NB4 (cell line): ENCODE data around the gene ZNF746.

Experiments used
- DNase-seq: peaks from one replicate; pipeline ENCODE4 v3.0.0; 2010; ENCODE audit warnings: low read depth
- H3K4me3 ChIP-seq: one replicate; pipeline ENCODE4 v1.5.1; 2011; ENCODE audit warnings: mild to moderate bottlenecking, low read depth, low read length, moderate library complexity
- CTCF ChIP-seq: IDR thresholded peaks from one replicate; pipeline ENCODE4 v1.5.1; 2012; ENCODE audit warnings: low read depth, low read length
- MAX ChIP-seq: IDR thresholded peaks from 2 replicates; pipeline ENCODE4 v1.6.1; 2011; ENCODE audit warnings: low read depth, low read length
- MYC ChIP-seq: IDR thresholded peaks from 2 replicates; pipeline ENCODE4 v1.6.1; 2011; ENCODE audit warnings: low read depth, low read length
- POLR2A ChIP-seq: IDR thresholded peaks from 2 replicates; pipeline ENCODE4 v1.6.1; 2011; ENCODE audit warnings: mild to moderate bottlenecking; ENCODE audit not compliant: insufficient read length; ENCODE audit errors: extremely low read depth

ZNF746 gene

DNA sequence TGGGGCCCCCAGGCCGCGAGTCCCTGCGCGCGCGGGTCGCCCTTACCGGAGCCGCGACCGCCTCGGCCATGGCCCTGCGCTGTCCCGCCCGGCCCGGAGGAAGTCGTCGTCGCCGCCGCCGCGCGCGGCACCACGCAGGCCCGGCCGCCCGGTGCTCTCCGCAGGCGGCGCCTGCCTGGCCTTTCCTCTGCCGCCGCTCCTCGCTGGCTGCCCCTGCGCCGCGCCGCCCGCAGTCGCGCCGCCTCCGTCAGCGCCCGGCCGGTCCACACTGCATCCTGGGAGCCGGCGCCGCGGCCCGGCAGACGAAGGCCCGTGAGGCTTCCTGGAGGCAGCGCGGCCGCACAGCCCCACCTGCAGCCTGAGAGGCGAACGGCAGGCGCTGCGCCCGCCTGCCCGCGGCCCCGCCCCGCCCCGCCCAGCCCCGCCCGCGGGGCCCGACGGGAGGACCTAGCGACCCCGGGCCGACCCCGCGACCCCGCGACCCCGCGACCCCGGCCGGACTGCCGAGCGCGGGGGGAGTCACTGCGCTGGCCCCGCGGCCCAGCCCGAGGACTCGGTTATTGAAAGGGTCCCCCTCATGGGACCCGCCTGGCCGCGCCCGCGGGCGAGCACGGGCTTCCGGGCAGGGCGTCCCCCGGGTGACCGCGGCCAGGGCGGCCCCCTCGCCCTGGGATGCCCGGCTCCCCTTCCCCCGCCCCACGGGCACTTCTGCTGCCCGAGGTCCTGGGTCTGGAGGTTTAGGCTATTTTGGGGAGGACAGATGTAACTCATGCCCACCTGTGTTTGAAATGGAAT lies at the start of gene ZNF746:
ZNF746 (minus strand) TSS at position 343 of the 795 bp plus-strand sequence; CDS start at position 70, 273 bp downstream.
- DNase-seq = peak; percentile 93
- TF ChIP-seq MAX (peak; percentile 42; the same call in 1 of the 2 replicates), CTCF (peak; percentile 47), MYC (peak; percentile 56; the same call in 1 of the 2 replicates), POLR2A (peak; percentile 64)
- peak within 1 kb of the TSS; percentile 84 for H3K4me3 ChIP-seq

DNA sequence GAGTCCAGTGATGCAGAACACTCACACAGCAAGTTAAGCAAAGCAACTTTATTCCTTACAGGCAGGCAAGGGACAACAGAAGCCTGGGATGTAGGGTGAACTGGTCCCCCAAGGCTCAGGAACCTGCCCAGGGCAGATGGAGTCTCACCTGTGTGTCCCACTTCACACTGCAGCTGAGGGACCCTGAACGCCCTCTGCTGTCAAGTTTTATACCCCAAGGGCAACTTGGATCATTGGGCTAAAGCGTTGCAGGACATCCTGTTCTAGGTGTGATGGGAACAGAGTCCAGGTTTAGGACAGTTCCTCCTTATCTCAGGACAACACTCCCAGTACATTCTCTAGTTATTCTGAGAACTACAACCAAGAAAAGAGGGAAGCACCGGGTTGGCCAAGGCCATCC lies 49.5 kb upstream of the ZNF746 start:
- no peak overlapping the region for H3K4me3 ChIP-seq
- no peak for DNase-seq
- peak; percentile 16 for TF ChIP-seq CTCF
- no peak for TF ChIP-seq POLR2A
- TF ChIP-seq MYC = no peak

- no peak overlapping the region for H3K4me3 ChIP-seq
- DNase-seq = no peak
- no peak for TF ChIP-seq POLR2A
- TF ChIP-seq CTCF = no peak
- TF ChIP-seq MYC = no peak
- no peak for TF ChIP-seq MAX
Observed at GRCh38 chr7:149546331-149546730, 48.7 kb upstream of the ZNF746 start.

DNA sequence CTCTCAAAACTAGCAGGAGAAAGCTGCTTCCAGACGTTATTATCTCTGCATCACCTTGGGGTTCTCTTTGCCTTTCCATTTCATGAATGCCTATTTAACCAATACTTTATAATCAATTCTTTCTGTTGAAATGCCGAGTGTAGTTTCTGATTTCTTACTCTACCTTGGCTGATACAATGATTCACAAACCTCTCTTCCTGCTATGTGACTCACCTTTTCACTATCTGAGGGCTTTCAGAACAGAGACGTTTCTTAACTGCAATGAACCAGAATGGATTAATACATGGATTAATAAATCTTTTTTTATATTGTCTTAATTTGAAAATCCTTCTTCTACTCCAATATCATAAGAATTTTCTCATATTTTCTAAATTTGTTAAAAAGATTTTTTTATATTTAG lies 46.4 kb upstream of the ZNF746 start:
- TF ChIP-seq CTCF (no peak), MYC (no peak), MAX (no peak), POLR2A (no peak)
- H3K4me3 ChIP-seq = no peak overlapping the region
- no peak for DNase-seq

GRCh38 chr7:149532654-149533053 lies 35.0 kb upstream of the ZNF746 start:
- no peak for DNase-seq
- no peak overlapping the region for H3K4me3 ChIP-seq
- TF ChIP-seq MYC = no peak
- no peak for TF ChIP-seq POLR2A
- no peak for TF ChIP-seq MAX
- no peak for TF ChIP-seq CTCF
